ENCODE results near the gene RNF41. TPM values are rescaled to one million over a fixed set of nuclear protein-coding genes. Genes with fewer than 3 reads are reported as not detected.

The RNF41 gene
- total RNA-seq, 1 donor from 2014 or later, result 57.2 TPM

DNA sequence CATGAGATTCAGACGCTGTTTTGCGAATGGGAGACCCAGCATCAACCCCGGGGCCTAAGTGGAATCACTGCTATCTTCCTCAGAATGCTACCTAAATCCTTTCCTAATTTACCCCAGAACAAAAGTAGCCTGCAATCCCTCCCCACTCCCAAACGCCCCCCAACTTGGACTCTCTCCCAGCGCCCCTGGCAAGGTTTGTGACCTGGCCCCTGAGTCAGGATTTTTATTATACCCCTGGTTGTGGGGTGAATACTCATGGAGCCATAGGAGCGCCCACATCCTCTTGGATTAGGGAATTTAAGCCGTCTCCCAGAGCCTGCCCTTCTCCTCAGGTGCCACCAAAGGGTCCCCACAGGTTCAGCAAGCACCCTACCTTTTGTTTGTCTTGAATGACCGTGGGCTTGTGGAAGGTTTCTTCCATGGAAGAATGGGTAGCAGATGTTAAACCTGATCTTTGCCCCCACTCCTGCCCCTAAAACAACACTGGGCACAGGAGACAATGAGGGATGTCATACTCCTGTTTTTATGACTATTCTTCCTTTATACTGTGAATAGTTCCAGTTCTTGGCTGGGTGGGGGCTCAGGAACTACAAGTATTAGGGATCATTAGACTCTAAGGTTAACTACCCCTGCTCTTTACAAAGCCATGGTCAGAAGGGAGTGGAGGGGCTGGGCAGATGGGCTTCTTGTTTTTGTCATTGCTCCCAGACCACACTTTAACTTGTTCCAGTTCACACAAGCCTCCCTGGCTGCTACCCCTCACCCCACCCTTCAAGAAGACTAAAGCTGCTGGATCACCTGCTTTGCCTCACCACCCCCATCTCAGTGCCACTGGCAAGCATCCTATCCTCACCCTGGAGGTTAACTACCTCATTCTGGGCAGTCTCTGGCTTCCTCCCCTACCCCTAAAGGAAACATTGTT lies 68.7 kb downstream of the RNF41 start:
- DNase-seq (ENCODE audit: low spot score), result no peak

Other genes with a start within 250 kb of the RNF41 start
- gene RAB5B, start 247.8 kb downstream of the RNF41 start, total RNA-seq, result 182 TPM
- 49.0 TPM for gene SUOX, start 224.6 kb downstream of the RNF41 start, total RNA-seq
- 8.2 TPM for gene IKZF4, start 200.9 kb downstream of the RNF41 start, total RNA-seq
- 34.0 TPM for gene RPS26, start 180.0 kb downstream of the RNF41 start, total RNA-seq
- 228 TPM for gene ERBB3, start 141.8 kb downstream of the RNF41 start, total RNA-seq
- 64.9 TPM for gene PA2G4, start 117.4 kb downstream of the RNF41 start, total RNA-seq
- gene RPL41, start 105.3 kb downstream of the RNF41 start, total RNA-seq, result 2,534 TPM
- gene ZC3H10, start 103.7 kb downstream of the RNF41 start, total RNA-seq, result 5.4 TPM
- 111 TPM for gene ESYT1, start 93.7 kb downstream of the RNF41 start, total RNA-seq
- gene MYL6B, start 69.3 kb downstream of the RNF41 start, total RNA-seq, result 53.7 TPM
- gene MYL6, start 63.6 kb downstream of the RNF41 start, total RNA-seq, result 1,918 TPM
- gene SMARCC2, start 32.4 kb downstream of the RNF41 start, total RNA-seq, result 115 TPM
- 39.2 TPM for gene NABP2, start 2.4 kb upstream of the RNF41 start, total RNA-seq
- 49.9 TPM for gene SLC39A5, start 8.1 kb upstream of the RNF41 start, total RNA-seq
- gene ANKRD52, start 36.5 kb upstream of the RNF41 start, total RNA-seq, result 64.6 TPM
- gene COQ10A, start 45.0 kb upstream of the RNF41 start, total RNA-seq, result 10.7 TPM
- 156 TPM for gene CS, start 78.4 kb upstream of the RNF41 start, total RNA-seq
- 140 TPM for gene CNPY2, start 94.1 kb upstream of the RNF41 start, total RNA-seq
- 114 TPM for gene PAN2, start 112.1 kb upstream of the RNF41 start, total RNA-seq
- gene IL23A, start 117.0 kb upstream of the RNF41 start, total RNA-seq, result 0.49 TPM
- gene STAT2, start 138.2 kb upstream of the RNF41 start, total RNA-seq, result 125 TPM
- 0.20 TPM for gene APOF, start 140.9 kb upstream of the RNF41 start, total RNA-seq
- 13.0 TPM for gene TIMELESS, start 227.5 kb upstream of the RNF41 start, total RNA-seq
- not detected for gene MIP, start 232.7 kb upstream of the RNF41 start, total RNA-seq
- 4.0 TPM for gene SPRYD4, start 246.7 kb upstream of the RNF41 start, total RNA-seq

Data from mucosa of gallbladder (tissue), 1 donor.